ENCODE results near the gene SEMA3F.

SEMA3F gene

GRCh38 chr3:50168791-50169190 is 13.7 kb downstream of the SEMA3F start:
- in situ Hi-C loops (cut with MboI; ENCODE audit: low sequenced_read_pairs, unreplicated experiment): no loop called here
- no peak for TF ChIP-seq CTCF (IDR thresholded peaks at IDR 0.05; ENCODE audit: borderline replicate concordance, control extremely low read depth, extremely low read depth, insufficient read depth, missing control alignments)
- DNase-seq (ENCODE audit: low spot score): no peak

- in situ Hi-C loops (cut with MboI; ENCODE audit: low sequenced_read_pairs, unreplicated experiment): no loop called here
- no peak for DNase-seq (ENCODE audit: low spot score)
- no peak for TF ChIP-seq CTCF (IDR thresholded peaks at IDR 0.05; ENCODE audit: borderline replicate concordance, control extremely low read depth, extremely low read depth, insufficient read depth, missing control alignments)
Observed at GRCh38 chr3:50169232-50169832, 14.2 kb downstream of the SEMA3F start.

- TF ChIP-seq CTCF (IDR thresholded peaks at IDR 0.05; ENCODE audit: borderline replicate concordance, control extremely low read depth, extremely low read depth, insufficient read depth, missing control alignments): no peak
- in situ Hi-C loops (cut with MboI; ENCODE audit: low sequenced_read_pairs, unreplicated experiment): no loop called here
- DNase-seq (ENCODE audit: low spot score): no peak
Observed at GRCh38 chr3:50169858-50170257, 14.7 kb downstream of the SEMA3F start.

- no peak for TF ChIP-seq CTCF (IDR thresholded peaks at IDR 0.05; ENCODE audit: borderline replicate concordance, control extremely low read depth, extremely low read depth, insufficient read depth, missing control alignments)
- in situ Hi-C loops (cut with MboI; ENCODE audit: low sequenced_read_pairs, unreplicated experiment): no loop called here
- DNase-seq (ENCODE audit: low spot score): no peak
Observed at GRCh38 chr3:50170689-50171088, 15.6 kb downstream of the SEMA3F start.

GRCh38 chr3:50171540-50172301 is 16.6 kb downstream of the SEMA3F start:
- in situ Hi-C loops (cut with MboI; ENCODE audit: low sequenced_read_pairs, unreplicated experiment): no loop called here
- DNase-seq (ENCODE audit: low spot score): no peak
- TF ChIP-seq CTCF (IDR thresholded peaks at IDR 0.05; ENCODE audit: borderline replicate concordance, control extremely low read depth, extremely low read depth, insufficient read depth, missing control alignments): no peak

GRCh38 chr3:50172626-50173220 is 17.6 kb downstream of the SEMA3F start:
- no peak for DNase-seq (ENCODE audit: low spot score)
- no peak for TF ChIP-seq CTCF (IDR thresholded peaks at IDR 0.05; ENCODE audit: borderline replicate concordance, control extremely low read depth, extremely low read depth, insufficient read depth, missing control alignments)

More at GRCh38 chr3:50172626-50173220, 17.6 kb downstream of the SEMA3F start:
- in situ Hi-C loops (cut with MboI; ENCODE audit: low sequenced_read_pairs, unreplicated experiment): no loop called here

Data from GM13976 (cell line).